Smooth muscle cell (in vitro differentiated cells): ENCODE data around the gene NPDC1. TPM values are rescaled to one million over a fixed set of nuclear protein-coding genes. Genes with fewer than 3 reads are reported as not detected.

Source experiments
- DNase-seq: peaks from one replicate; lab custom pipeline; 2025; ENCODE audit not compliant: unreplicated experiment; lab: John Stamatoyannopoulos, UW
- H2AFZ ChIP-seq: fragments of 200-600 bp; sonication (generic); 2 replicates; pipeline ENCODE4 v1.6.0; 2016; ENCODE audit warnings: antibody characterized with exemption, low read depth, mild to moderate bottlenecking
- H3F3A ChIP-seq: fragments of 200-600 bp; sonication (generic); 2 replicates; pipeline ENCODE4 v1.6.0; 2017; ENCODE audit warnings: antibody characterized with exemption, low read depth
- H3K27ac ChIP-seq: fragments of 200-600 bp; sonication (generic); 2 replicates; pipeline ENCODE4 v1.5.1; 2016; ENCODE audit warnings: low read depth, mild to moderate bottlenecking
- H3K27me3 ChIP-seq: fragments of 200-600 bp; sonication (generic); 2 replicates; pipeline ENCODE4 v1.6.1; 2016; ENCODE audit warnings: low read depth, mild to moderate bottlenecking
- H3K36me3 ChIP-seq: fragments of 200-600 bp; sonication (generic); 2 replicates; pipeline ENCODE4 v1.5.1; 2016; ENCODE audit warnings: low read depth
- H3K4me1 ChIP-seq: fragments of 200-600 bp; sonication (generic); 2 replicates; pipeline ENCODE4 v1.5.1; 2016; ENCODE audit warnings: low read depth
- H3K4me2 ChIP-seq: fragments of 200-600 bp; sonication (generic); 2 replicates; pipeline ENCODE4 v1.6.0; 2016; ENCODE audit warnings: mild to moderate bottlenecking
- H3K4me3 ChIP-seq: fragments of 200-600 bp; sonication (generic); 2 replicates; pipeline ENCODE4 v1.5.1; 2016; ENCODE audit warnings: mild to moderate bottlenecking
- H3K79me2 ChIP-seq: fragments of 200-600 bp; sonication (generic); 2 replicates; pipeline ENCODE4 v1.6.0; 2016; ENCODE audit warnings: low read depth, mild to moderate bottlenecking
- H3K9ac ChIP-seq: fragments of 200-600 bp; sonication (generic); 2 replicates; pipeline ENCODE4 v1.6.0; 2016; ENCODE audit warnings: low read depth
- H3K9me3 ChIP-seq: fragments of 200-600 bp; sonication (generic); replicated peaks from 2 replicates; pipeline ENCODE4 v1.5.1; 2016; ENCODE audit warnings: low read depth
- H4K20me1 ChIP-seq: fragments of 200-600 bp; sonication (generic); 2 replicates; pipeline ENCODE4 v1.6.0; 2016; ENCODE audit warnings: low read depth
- WGBS: methylation state at CpG from one replicate; pipeline ENCODE4 v1.1.7; 2016; ENCODE audit warnings: low lambda C conversion rate; 5-methylcytosine and 5-hydroxymethylcytosine counted together
- polyA plus RNA-seq: library from polyadenylated mRNA; unstranded; fragments of >200 nt; fragmentation: Nextera tagmentation; extraction: Ambion mirVana; gene quantifications from 2 replicates; pipeline ENCODE4 v1.2.1, GENCODE V29; 2016
- total RNA-seq: library from RNA; depleted of rRNA; stranded (reverse); fragments of >200 nt; gene quantifications from 2 replicates; pipeline ENCODE4 v1.2.3, GENCODE V29; 2014
- TF ChIP-seq, protein P1 (sequence below): fragments of 200-600 bp; sonication (generic); IDR thresholded peaks from 2 replicates; pipeline ENCODE4 v1.5.1; 2017; ENCODE audit warnings: borderline replicate concordance, mild to moderate bottlenecking, antibody characterized with exemption; ENCODE audit not compliant: insufficient read depth, poor library complexity, severe bottlenecking

NPDC1 gene
- total and polyA plus RNA-seq, 2 experiments from 2014 or later: 9.9 to 19.3 TPM

DNA sequence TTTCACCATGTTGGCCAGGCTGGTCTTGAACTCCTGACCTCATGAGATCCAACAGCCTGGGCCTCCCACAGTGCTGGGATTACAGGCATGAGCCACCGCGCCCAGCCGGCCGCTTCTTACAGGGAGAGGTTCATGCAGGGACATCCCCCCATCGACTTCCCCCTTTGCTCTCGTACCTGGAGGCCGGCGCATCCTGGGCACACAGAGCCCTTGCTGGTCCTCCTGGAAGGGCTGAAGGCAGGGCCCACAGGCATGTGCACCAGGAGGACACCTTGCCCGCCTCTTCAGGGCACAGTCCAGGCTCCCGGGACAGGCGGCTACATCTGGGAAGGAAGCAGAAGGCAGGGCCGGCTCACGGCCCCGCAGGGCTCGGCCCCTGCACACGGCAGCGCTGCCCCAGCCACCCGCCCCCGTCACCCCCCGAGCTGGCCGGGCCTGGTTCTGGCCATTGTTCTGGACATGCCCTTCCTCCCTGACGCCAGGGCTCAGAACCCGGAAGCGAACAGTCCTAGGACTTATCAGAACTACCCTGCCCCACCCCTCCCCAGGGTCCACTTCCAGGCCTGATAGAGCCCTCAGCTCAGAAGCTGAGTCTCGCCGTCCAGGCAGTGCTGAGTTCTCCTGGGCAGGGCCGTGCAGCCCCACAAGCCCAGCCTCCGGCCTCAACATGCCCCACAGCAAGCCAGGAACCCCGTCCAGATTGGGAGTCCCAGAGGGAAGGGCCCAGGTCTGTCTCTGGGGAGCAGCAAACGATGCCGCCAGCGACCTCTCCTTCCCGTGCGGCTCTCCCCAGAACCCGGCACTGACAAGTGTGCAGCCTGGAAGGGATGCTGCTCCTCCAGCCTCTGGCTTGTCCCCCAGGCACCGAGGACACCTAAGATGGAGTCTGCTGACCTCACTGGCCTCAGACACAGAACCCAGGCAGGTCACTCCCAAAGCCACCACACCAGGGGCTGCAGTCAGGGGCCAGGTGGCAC lies 2.9 kb downstream of the NPDC1 start:
- Histone ChIP-seq H2AFZ (no peak overlapping the region), H3K36me3 (no peaks in the 10 kb centered on the region), H3K4me2 (no peak overlapping the region), H3K4me3 (no peak overlapping the region), H3F3A (no peaks in the 10 kb centered on the region), H3K9me3 (no peaks in the 10 kb centered on the region), H3K27ac (no peak overlapping the region), H3K9ac (no peak overlapping the region), H3K27me3 (peaks cover 34% of the 10 kb centered on the region), H4K20me1 (peaks cover 12% of the 10 kb centered on the region), H3K4me1 (peaks cover 12% of the 10 kb centered on the region), H3K79me2 (no peaks in the 10 kb centered on the region)
- WGBS: 88% methylated on average over 36 of the region's 36 CpGs
- TF ChIP-seq, protein P1, sequence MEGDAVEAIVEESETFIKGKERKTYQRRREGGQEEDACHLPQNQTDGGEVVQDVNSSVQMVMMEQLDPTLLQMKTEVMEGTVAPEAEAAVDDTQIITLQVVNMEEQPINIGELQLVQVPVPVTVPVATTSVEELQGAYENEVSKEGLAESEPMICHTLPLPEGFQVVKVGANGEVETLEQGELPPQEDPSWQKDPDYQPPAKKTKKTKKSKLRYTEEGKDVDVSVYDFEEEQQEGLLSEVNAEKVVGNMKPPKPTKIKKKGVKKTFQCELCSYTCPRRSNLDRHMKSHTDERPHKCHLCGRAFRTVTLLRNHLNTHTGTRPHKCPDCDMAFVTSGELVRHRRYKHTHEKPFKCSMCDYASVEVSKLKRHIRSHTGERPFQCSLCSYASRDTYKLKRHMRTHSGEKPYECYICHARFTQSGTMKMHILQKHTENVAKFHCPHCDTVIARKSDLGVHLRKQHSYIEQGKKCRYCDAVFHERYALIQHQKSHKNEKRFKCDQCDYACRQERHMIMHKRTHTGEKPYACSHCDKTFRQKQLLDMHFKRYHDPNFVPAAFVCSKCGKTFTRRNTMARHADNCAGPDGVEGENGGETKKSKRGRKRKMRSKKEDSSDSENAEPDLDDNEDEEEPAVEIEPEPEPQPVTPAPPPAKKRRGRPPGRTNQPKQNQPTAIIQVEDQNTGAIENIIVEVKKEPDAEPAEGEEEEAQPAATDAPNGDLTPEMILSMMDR: no peak
- DNase-seq: no peak

DNA sequence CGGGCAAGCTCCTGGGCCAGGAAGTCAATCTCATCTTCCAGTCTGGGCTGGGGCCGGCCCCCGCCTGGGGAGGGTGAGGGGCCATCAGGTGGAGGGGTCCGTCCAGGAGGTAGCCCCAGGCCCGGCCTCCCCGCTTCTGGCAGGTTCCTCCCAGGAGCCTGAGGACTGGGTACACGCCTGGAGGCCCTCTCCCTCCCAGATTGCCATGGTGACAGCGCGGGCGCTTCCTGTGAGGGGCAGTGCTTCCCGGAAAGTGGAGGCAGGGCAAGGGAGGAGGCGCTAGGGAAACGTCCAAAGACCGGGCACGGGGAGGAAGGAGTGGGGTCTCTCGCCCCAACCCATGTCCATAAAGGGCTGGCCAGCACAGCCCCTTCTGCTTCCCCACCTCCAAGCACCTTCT lies 4.9 kb downstream of the NPDC1 start:
- H3F3A ChIP-seq: no peaks in the 10 kb centered on the region
- no peak overlapping the region for H2AFZ ChIP-seq
- no peak for DNase-seq
- TF ChIP-seq, protein P1: no peak
- peaks cover 8% of the 10 kb centered on the region for H3K4me1 ChIP-seq
- no peaks in the 10 kb centered on the region for H3K9me3 ChIP-seq
- no peak overlapping the region for H3K9ac ChIP-seq
- H3K27ac ChIP-seq: no peak overlapping the region
- no peaks in the 10 kb centered on the region for H3K36me3 ChIP-seq
- 75% methylated on average over 11 of the region's 16 CpGs for WGBS
- peaks cover 18% of the 10 kb centered on the region for H3K27me3 ChIP-seq
- no peaks in the 10 kb centered on the region for H3K79me2 ChIP-seq
- no peak overlapping the region for H3K4me2 ChIP-seq
- no peak overlapping the region for H3K4me3 ChIP-seq
- H4K20me1 ChIP-seq: peaks cover 12% of the 10 kb centered on the region

DNA sequence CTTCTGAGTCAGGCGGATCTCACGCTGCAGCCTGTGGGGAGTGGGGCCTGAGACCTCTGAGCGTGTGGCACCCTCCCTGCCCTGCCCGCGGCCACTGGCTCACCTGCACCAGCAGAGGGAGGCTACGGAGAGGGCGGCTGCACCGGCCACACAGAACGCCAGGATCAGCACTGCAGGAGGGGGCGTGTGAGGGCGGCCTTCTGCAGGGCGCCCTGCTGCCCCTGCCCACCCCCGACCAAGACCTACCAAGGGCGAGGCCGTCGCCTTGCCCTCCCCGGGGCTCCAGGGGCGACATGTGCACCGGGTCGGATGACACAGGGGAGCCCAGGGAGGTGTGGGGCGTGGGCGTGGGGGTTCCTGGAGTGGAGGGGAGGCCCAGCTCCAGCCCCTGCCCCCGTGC lies 5.4 kb downstream of the NPDC1 start:
- peaks cover 15% of the 10 kb centered on the region for H3K27me3 ChIP-seq
- 93% methylated on average over 22 of the region's 23 CpGs for WGBS
- peaks cover 5% of the 10 kb centered on the region for H3K4me1 ChIP-seq
- TF ChIP-seq, protein P1: no peak
- no peak overlapping the region for H3K4me2 ChIP-seq
- H3K36me3 ChIP-seq: no peaks in the 10 kb centered on the region
- H2AFZ ChIP-seq: no peak overlapping the region
- no peak overlapping the region for H3K4me3 ChIP-seq
- H3K9me3 ChIP-seq: no peaks in the 10 kb centered on the region
- H3F3A ChIP-seq: no peaks in the 10 kb centered on the region
- H4K20me1 ChIP-seq: peaks cover 12% of the 10 kb centered on the region
- H3K79me2 ChIP-seq: no peaks in the 10 kb centered on the region
- no peak overlapping the region for H3K9ac ChIP-seq
- no peak for DNase-seq
- no peak overlapping the region for H3K27ac ChIP-seq
